HG02870 (cell line): ENCODE measurements around the gene CLDN19.
"Not testable (repeated sequence)": the region's sequence is repeated elsewhere in the genome, so short reads cannot be mapped to it uniquely, and the experiment has no call there.

Experiments
- ATAC-seq: cut with Tn5 transposase; IDR thresholded peaks from one replicate; pipeline ENCODE4 v1.9.1; 2021; ENCODE audit warnings: mild to moderate bottlenecking, moderate library complexity; ENCODE audit not compliant: unreplicated experiment

The CLDN19 gene

DNA sequence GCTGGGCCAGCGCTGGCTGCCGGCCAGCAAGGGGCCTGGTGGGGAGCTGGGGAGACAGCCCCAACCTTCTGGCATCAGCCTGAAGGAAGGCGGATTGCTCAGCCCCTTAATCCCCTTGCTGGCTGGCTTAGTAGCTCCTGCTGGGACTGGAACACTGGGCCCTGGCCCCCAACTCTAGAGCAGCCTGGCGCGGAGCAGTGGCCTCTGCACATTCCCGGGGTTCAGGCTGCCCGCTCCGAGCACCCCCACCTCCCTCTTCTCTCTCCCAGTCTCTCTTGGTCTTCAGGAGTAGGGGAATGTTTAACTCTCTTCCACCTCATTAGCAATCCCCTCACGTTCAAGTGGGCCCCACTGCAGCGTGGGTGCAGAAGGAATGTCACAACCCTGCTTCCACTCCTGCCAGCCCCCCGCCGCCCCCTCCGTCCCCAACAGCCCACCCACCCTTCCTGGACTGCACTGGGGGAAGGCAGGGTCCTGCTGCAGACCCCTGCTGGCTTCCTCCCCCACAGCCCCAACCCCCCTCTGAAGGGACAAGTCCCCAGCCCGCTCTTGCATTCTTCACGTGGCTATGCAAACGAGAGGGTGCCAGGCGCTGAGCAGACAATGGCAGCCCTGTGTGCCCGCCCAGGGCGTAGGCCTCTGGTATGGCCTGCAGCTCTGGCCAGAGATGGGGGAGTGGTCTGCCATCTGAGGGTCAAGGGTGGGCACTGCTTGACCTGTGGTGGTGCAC, 980 bp upstream of the CLDN19 start:
- ATAC-seq = no peak

DNA sequence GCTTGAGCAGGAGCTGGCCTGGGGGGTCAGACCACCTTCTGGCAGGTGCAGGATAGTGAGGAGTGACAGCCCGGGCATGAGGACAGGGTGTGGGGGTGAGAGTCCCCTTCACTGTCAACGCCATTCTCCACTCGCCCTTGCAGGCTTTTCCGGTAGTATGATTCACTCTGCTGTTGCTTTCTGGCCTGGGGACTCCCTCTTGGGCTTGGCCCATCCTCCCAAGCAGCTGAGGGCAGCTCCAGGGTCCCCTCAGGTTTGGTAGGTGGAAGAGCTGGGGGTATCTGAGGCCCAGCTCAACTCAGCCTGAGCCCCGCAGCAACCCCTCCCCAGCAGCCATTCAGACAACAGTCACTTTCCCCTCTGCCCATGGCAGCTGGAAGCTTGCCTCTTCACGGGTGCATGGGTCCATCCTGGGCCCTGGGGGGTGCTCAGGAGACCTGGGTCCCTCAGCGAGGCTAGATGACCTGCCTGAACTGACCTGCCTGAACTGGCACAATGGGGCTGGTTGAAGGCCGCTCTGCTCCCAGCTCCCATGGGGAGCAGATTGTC, 1.3 kb downstream of the CLDN19 start:
- ATAC-seq = no peak

DNA sequence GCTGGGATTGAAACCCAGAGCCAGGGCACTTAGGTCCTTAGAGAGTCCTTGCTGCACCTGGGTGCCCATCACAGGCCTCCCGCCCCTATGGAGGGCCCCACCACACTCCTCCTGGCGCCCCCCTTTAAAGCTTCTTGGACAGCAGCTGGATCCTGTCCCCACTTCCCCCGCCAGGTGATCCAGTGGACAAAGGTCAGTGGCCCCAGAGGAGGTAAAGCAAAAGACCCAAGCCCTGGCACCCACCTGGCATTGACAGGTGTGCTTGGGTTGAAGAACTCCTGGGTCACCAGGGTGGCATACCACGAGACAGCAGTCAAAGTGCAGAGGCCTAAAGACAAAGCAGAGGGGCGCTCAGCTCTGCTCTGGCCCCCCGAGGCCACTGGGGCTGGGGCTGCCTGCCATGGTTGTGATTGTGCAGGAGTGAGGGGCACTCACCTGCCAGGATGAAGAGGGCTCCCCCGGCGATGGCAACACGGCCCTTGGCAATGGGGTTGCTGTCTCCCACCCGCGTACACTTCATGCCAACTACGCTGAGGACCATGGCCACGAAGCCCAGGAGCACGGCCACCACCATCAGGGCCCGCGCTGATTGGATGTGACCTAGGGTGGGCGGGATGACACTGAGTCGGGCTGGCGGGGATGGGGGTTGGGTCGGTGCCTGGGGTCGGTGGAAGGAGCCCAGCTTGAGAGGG, 1.9 kb downstream of the CLDN19 start:
- no peak for ATAC-seq

DNA sequence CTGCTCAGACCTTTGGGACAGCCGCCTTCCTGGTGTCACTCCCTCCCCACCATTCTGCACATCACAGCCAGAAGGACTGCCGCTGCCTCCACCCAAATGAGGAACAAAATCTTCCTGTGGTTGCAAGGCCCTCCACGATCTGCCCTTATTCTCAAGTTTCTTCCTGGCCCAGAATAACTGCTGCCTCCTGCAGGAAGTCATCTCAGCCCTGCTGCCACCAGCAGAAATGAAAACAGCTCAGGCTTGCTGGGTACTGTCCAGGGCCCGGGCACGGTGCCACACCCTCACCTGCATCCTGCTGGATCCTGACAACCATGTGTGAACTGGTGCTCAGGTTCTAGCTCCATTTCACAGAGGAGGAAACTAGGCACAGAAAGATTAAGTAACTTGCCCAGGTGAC, 2.8 kb downstream of the CLDN19 start:
- no peak for ATAC-seq

DNA sequence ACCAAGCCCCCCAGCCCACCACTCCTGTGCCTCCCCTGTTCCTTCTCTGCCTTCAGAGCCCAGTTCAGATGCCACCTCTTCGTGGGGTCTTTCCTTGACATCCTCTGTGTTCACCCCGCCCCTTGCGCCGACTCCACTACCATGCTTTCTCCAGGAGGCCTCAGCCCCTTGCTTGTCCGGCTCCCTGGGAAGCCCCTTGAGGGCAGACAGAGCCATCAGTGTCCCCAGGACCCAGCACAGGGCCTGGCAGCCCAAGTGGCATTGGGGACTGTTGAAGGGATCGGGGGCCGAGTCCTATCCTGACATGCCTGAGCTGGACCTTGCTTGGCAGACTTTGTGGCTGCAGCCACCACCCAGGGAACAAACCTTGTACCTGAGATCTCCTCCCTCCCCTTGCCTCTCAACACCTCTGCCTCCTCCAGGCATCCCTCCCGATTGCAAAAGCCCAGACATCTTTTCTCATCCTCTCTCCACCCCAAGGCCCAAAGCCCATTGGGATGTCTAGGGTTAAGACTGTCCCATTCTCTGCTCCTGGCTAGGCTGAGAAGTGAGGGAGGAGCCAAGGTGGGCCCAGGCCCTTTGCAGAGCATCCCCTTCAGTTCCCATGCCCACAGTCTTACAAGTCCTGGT, 3.4 kb downstream of the CLDN19 start:
- no peak for ATAC-seq

DNA sequence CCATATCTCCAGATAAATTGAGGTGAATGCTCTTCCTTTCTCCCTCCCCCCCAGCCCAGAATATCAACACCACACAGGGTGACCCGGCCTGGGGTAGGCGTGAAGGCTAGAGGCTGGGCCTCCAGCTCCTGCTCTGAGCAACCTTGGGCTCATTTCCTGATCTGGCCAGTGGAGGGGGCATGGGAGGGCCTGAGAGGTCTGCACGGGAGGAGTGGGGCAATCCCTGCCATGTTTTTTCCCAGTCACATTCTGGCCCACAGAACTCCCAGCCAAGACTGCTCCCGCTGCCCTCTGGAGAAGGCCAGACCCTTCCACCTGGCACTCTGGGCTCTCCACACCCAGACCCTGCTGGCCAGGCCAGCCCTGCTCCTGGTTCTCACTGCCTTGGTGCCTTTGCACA, 3.9 kb downstream of the CLDN19 start:
- no peak for ATAC-seq

DNA sequence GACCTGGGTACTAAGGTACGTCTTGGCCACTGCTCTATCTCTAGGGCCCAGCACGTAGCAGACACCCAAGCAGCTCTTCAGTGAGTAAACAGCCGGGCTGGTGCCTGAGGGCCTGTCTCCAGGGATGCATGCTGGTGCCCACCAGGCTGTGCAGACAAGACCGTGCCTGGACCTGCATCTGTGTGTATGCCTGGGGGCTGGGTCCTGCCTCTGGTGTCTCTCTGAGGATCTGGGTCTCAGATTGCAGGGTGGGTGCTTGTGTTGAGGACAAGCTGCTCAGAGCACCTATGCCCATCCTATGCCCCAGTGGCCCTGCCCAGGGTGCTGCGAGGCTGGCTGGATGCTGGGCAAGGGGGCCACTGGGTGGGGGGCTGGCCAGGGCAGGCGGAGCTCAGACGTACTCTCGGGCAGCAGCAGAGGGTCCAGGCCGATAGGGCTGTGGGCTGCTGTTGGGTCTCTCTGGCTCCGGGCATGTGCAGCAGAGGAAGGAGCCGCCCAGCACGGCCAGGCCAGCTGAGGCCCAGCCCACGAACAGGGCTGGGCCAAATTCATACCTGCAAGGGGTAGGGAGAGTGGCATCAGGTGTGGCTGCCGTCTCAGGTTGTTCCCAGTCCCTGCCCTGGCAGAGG, 4.4 kb downstream of the CLDN19 start:
- no peak for ATAC-seq

DNA sequence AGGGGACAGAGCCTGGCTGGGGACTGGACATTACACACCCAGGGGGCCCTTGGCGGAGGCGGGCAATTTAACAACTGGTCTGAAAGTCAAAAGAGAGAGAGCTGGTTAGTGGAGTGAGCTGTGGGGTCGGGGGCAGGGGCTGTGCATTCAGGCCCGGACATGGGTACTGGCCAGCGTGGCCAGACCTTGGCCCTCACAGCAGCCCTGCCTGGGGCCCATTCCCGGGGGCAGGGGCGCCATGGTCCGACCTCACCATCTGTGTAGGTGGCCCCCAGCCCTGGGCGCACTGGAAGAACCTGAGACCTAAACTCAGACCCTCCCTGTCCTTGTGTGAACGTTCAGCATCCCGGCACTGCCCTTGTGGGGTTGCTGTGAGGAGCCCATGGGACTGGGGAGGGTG, 5.0 kb downstream of the CLDN19 start:
- ATAC-seq = no peak

DNA sequence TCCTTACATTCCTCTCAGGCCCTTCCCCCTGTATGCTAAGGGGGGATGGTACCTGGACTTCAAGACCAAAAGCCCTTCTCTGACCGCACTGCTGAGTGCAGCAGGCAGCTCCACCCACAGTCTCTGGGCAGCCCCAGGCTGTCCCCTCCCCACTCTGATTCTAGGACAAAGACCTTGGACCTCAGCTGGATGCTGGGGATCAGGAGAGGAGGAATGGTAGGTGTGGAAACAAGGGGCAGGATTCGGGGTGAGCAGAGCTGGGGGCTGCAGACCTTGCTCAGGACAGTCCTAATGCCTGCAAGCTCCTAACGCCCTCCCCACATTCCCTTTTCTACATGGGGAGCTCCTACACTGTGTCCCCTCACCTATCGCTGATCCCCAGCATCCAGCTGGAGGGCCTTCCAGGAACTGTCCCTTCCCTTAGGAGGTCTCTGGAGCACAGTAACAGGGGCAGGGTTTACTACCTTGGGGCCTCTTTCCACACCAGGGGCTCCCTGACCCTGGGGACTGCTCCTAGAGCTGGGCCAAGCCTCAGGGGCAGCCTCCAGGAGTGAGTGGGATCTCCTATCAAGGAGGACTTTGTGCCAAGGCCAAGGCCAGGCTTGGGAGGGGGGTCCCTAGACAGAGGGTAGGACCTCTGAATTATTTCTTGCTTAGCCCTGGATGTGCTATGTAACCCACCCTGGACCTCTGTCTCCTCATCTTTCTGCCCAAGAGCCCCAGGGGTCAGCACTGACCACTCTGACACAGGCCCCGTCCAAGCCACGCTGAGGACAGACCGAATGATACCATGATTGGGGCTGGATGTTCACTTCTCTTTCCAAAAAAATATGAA, 5.6 kb downstream of the CLDN19 start:
- no peak for ATAC-seq

DNA sequence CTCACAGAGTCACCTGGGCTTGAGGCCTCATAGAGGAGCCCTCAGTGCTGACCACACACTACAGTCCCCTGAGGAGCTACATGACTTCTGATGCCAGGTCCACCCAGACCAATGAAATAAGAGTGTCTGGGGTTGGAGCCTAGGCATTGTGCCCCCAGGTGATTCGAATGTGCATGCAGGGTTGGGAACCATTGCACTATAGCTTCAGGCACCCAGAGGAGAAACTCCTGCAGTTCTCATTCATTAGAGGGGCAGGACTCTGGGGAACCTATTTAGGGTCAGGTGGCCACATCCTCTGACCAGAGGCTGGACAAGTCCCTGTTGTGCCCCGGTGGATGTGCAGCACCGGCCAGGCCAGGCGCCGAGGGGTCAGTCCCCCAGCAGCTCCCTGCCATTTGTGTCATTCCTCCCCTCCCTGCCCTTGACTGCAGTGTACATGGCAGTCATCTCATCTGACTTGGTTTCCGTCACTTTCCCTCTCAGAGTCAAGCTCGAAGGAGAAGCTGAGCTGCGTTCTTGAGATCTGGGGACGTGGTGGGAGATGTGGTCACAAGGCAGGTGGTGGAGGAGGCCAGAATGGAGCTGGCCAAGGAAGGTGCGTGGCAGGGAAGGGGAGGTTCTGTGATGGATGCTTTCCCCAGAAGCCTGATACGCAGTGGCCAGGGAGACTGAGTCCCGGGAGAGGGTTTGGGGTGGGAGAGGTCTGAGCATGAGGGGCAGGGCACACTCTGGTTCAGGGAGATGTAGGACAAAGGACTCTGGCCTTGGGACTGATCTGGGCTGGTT, 6.4 kb downstream of the CLDN19 start:
- no peak for ATAC-seq

DNA sequence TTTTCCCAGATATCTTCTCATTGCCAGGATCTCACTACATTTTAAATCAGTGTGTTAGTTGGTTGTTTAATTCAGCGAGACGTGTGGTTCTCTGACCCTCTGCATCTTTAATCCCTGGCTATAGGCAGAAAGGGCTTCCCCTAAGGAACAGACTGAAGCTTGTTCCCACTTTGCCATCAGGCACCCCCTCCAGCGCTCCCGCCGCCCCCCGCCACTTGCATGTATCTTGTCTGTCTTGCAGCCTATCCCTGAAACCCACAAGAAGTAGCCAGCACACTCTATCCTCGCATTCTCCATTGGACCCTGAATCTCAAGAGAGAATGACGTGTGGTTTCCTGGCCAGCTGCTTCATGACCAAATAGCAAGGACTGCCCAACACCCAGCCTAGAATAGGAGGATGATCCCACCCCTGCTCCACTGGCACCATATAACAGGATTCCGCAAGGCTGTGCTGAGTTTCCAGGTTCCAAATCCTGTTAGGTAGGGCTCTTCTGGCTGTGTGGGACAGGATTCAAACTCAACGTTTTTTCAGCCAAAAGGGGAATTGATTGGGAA, 7.8 kb downstream of the CLDN19 start:
- no peak for ATAC-seq

DNA sequence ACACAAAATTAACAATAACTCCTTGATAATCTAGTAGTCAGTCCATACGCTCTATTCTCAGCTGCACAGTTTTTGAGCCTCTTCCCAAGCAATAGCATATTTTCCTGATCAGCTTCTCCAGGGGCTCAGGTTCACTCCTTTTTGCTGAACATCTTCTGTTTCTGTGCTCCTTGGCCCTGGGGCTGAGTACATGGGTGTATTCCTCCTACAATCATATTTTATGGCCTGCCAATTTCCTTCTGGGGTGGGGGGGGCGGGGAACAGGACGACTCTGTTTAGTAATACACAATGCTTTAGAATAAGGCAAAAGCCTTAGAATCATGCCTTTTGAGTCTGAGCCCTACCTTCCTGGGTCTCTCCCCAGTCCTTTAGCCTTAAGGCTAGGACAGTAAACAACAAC, 8.5 kb downstream of the CLDN19 start:
- ATAC-seq = no peak

DNA sequence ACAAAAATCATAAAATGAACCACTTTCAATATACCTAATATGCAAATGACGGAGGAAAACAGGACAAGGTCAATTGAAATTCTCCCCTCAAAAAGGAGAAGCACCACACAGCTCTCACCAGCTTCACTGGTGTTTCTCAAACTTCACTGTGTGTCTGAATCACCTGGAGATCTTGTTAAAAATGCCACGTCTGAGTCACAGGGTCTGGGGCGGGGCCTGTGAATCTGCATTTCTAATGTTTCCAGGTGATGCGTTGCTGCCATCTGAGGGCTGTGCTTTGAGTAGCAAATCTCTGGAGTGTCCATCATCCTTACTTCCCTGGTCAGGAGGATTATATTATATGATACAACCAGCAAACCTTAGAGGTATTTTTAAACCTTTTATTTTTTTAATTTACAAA, 9.0 kb downstream of the CLDN19 start:
- ATAC-seq = no peak

DNA sequence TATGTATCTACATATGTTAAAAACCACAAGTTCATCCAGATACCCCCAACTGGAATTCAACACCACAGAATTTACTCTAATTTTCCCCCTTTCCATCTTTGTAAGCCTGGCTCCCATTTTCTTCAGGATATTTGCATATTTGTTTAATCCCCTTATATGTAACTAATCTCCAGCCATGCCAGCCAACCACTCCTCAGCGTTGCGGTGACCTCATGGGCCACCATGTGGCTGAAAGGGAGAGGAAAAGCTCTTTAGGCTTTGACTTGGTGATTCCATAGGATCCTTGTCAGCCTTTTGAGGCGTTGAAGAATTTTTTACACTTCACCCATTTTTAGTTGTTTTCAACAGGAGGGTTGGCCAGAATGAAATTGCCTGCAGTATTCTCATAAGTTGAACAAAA, 10.0 kb downstream of the CLDN19 start:
- no peak for ATAC-seq

DNA sequence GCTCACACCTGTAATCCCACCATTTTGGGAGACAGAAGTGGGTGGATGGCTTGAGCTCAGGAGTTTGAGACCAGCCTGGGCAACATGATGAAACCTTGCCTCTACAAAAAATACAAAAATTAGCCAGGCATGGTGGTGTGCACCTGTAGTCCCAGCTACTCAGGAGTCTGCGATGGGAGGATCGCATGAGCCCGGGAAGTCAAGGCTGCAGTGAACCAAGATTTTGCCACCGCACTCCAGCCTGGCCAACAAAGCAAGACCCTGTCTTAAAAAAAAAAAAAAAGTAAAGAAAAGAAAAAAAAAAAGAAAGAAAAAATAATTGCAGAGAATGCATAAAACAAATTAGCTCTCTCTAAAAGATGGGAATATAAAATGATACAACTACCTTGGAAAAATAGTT, 14.2 kb downstream of the CLDN19 start:
- ATAC-seq = not testable (repeated sequence)

DNA sequence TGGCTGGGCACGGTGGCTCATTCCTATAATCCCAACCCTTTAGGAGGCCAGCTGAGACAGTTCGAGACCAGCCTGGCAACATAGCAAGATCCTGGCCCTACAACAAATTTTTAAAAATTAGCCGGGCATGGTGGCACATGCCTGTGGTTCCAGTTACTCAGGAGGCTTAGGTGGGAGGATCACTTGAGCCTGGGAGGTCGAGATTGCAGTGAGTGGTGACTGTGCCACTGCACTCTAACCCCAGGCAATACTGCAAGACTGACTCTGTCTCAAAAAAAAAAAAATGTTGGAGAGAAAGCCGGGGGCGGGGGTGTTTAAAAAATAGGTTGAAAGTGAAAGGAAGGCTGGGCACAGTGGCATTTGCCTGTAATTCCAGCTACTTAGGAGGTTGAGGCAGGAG, 16.5 kb downstream of the CLDN19 start:
- ATAC-seq = no peak

DNA sequence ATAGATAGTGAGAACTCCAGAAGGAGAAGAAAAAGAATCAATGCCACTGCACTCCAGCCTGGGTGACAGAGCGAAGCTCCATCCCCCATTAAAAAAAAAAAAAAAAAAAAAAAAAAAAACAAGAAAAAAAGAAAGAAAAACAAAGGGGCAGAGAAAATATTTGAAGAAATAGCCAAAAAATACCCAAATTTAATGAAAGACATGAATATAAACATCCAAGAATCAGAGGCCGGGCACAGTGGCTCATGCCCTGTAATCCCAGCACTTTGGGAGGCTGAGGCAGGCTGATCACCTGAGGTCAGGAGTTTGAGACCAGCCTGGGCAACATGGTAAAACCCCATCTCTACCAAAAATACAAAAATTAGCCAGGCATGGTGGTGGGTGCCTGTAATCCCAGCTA, 17.6 kb downstream of the CLDN19 start:
- ATAC-seq = not testable (repeated sequence)

DNA sequence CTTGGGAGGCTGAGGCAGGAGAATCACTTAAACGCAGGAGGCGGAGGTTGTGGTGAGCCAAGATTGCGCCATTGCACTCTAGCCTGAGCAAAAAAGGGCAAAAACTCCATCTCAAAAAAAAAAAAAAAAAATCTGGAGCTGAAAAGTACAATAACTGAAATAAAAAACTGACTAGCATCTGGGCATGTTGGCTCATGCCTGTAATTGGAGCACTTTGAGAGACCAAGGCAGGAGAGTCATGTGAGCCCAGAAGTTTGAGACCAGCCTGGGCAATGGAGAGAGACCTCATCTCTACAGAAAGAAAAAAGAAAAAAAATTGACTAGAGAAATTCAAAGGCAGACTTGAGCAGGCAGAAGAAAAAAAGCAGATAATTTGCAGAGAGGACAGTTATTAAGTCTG, 18.1 kb downstream of the CLDN19 start:
- no peak for ATAC-seq

DNA sequence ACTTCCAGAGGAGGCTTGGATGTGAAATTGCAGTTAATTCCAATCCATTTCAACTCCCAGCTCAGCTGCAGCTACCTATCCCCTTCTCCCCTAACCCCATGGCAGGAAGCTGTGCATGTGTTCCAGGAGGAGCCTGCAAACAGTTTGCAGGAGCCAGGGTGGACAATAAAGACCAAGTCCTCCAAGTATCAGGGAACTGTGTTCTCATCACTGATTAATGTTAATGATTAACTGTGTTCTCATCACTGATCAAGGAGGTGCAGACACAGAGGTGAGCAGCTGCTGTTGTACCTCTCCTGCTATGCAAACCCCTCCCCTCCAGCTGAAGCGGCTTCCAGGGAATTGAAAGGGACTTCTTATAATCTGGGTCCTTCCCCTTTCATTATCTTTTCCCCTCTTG, 19.2 kb downstream of the CLDN19 start:
- ATAC-seq = no peak

DNA sequence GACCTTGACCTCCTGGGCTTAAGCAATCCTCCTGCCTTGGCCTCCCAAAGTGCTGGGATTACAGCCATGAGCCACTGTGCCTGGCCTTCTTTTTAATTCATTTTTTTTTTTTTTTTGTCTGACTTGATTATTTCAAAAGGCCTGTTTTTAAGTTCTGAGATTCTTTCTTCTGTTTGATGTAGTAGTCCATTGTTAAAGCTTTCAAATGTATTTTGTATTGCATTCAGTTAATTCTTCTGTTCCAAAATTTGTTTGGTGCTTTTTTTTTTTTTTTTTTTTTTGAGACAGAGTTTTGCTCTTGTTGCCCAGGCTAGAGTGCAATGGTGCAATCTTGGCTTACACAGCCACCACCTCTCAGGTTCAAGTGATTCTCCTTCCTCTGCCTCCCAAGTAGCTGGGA, 25.6 kb downstream of the CLDN19 start:
- not testable (repeated sequence) for ATAC-seq
